ENCODE measurements around the gene STYXL2. TPM values are rescaled to one million over a fixed set of nuclear protein-coding genes. Genes with fewer than 3 reads are reported as not detected.

The STYXL2 gene
- polyA plus RNA-seq, 1 donor (not counting 4 experiments of a cell fraction or from before 2014, with no cell fraction given), result not detected

GRCh38 chr1:167122121-167122480 is 28.2 kb downstream of the STYXL2 start:
- Histone ChIP-seq H2AFZ (ENCODE audit: control insufficient read depth, low read length) (peak overlapping the region; percentile 95), H3K9ac (ENCODE audit: control insufficient read depth, extremely low read depth, insufficient read depth, low read length) (no peak overlapping the region), H3K27me3 (ENCODE audit: control insufficient read depth, extremely low read depth, insufficient read depth, low read length) (peaks cover 5% of the 10 kb centered on the region), H3K27ac (ENCODE audit: control insufficient read depth, insufficient read depth, low read length) (no peak overlapping the region), H3K79me2 (ENCODE audit: control insufficient read depth, insufficient read depth, low read length) (no peaks in the 10 kb centered on the region), H4K20me1 (ENCODE audit: control insufficient read depth, extremely low read depth, insufficient read depth, low read length) (no peaks in the 10 kb centered on the region), H3K9me1 (ENCODE audit: control insufficient read depth, extremely low read depth, insufficient read depth, low read length) (no peaks in the 10 kb centered on the region), H3K4me1 (ENCODE audit: control insufficient read depth, extremely low read depth, insufficient read depth, low read length) (peaks cover 7% of the 10 kb centered on the region), H3K9me3 (ENCODE audit: control insufficient read depth, low read depth, low read length) (no peaks in the 10 kb centered on the region), H3K36me3 (ENCODE audit: control insufficient read depth in 2 of 2, extremely low read depth in 1 of 2, insufficient read depth in 2 of 2, low read length in 2 of 2) (no peaks in the 10 kb centered on the region), H3K4me2 (ENCODE audit: control insufficient read depth, extremely low read depth, insufficient read depth, low read depth, low read length) (no peak overlapping the region), H3K4me3 (ENCODE audit: control insufficient read depth in 2 of 3, extremely low read depth in 1 of 3, insufficient read depth in 2 of 3, low read depth in 1 of 3, low read length in 3 of 3) (no peak overlapping the region)
- FAIRE-seq, result no peak
- dilution Hi-C loops (cut with MboI; ENCODE audit: extremely low pct_ligation_motif_present, low sequenced_read_pairs), result no loop called here
- no peak for DNase-seq (ENCODE audit: low read depth, low spot score)
- TF ChIP-seq EZH2 (IDR thresholded peaks at IDR 0.05; ENCODE audit: low read length), result no peak
- TF ChIP-seq, protein P1, sequence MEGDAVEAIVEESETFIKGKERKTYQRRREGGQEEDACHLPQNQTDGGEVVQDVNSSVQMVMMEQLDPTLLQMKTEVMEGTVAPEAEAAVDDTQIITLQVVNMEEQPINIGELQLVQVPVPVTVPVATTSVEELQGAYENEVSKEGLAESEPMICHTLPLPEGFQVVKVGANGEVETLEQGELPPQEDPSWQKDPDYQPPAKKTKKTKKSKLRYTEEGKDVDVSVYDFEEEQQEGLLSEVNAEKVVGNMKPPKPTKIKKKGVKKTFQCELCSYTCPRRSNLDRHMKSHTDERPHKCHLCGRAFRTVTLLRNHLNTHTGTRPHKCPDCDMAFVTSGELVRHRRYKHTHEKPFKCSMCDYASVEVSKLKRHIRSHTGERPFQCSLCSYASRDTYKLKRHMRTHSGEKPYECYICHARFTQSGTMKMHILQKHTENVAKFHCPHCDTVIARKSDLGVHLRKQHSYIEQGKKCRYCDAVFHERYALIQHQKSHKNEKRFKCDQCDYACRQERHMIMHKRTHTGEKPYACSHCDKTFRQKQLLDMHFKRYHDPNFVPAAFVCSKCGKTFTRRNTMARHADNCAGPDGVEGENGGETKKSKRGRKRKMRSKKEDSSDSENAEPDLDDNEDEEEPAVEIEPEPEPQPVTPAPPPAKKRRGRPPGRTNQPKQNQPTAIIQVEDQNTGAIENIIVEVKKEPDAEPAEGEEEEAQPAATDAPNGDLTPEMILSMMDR (optimal IDR thresholded peaks at IDR 0.05 in 1 of 3, IDR thresholded peaks at IDR 0.05 in 1 of 3, conservative IDR thresholded peaks at IDR 0.05 in 1 of 3; ENCODE audit: extremely low read depth in 1 of 3, insufficient read depth in 2 of 3, low read length in 3 of 3), result no peak

- Histone ChIP-seq H2AFZ (ENCODE audit: control insufficient read depth, low read length) (no peak overlapping the region), H3K27ac (ENCODE audit: control insufficient read depth, insufficient read depth, low read length) (no peak overlapping the region), H3K9me3 (ENCODE audit: control insufficient read depth, low read depth, low read length) (no peaks in the 10 kb centered on the region), H3K9me1 (ENCODE audit: control insufficient read depth, extremely low read depth, insufficient read depth, low read length) (no peaks in the 10 kb centered on the region), H3K4me3 (ENCODE audit: control insufficient read depth in 2 of 3, extremely low read depth in 1 of 3, insufficient read depth in 2 of 3, low read depth in 1 of 3, low read length in 3 of 3) (no peak overlapping the region), H3K36me3 (ENCODE audit: control insufficient read depth in 2 of 2, extremely low read depth in 1 of 2, insufficient read depth in 2 of 2, low read length in 2 of 2) (no peaks in the 10 kb centered on the region), H3K9ac (ENCODE audit: control insufficient read depth, extremely low read depth, insufficient read depth, low read length) (no peak overlapping the region), H3K27me3 (ENCODE audit: control insufficient read depth, extremely low read depth, insufficient read depth, low read length) (peaks cover 10% of the 10 kb centered on the region), H3K4me2 (ENCODE audit: control insufficient read depth, extremely low read depth, insufficient read depth, low read depth, low read length) (no peak overlapping the region), H4K20me1 (ENCODE audit: control insufficient read depth, extremely low read depth, insufficient read depth, low read length) (no peaks in the 10 kb centered on the region), H3K4me1 (ENCODE audit: control insufficient read depth, extremely low read depth, insufficient read depth, low read length) (peaks cover 7% of the 10 kb centered on the region), H3K79me2 (ENCODE audit: control insufficient read depth, insufficient read depth, low read length) (no peaks in the 10 kb centered on the region)
- no peak for TF ChIP-seq EZH2 (IDR thresholded peaks at IDR 0.05; ENCODE audit: low read length)
- TF ChIP-seq, protein P1 (optimal IDR thresholded peaks at IDR 0.05 in 1 of 3, IDR thresholded peaks at IDR 0.05 in 1 of 3, conservative IDR thresholded peaks at IDR 0.05 in 1 of 3; ENCODE audit: extremely low read depth in 1 of 3, insufficient read depth in 2 of 3, low read length in 3 of 3), result no peak
- FAIRE-seq (no peak), DNase-seq (ENCODE audit: low read depth, low spot score) (no peak)
- dilution Hi-C loops (cut with MboI; ENCODE audit: extremely low pct_ligation_motif_present, low sequenced_read_pairs), result no loop called here
Measured at GRCh38 chr1:167122568-167122967, 28.7 kb downstream of the STYXL2 start.

All from keratinocyte (primary cell).